H1 (cell line): Measurements from ENCODE around the gene TRIM38. TPM values are rescaled to one million over a fixed set of nuclear protein-coding genes. Genes with fewer than 3 reads are reported as not detected.

ENCODE experiments used
- BCL11A ChIP-seq, 2 experiments: IDR thresholded peaks; one replicate each; pipeline ENCODE4 v1.6.1; 2011; ENCODE audit warnings: low read depth in 2 of 2, low read length in 2 of 2, mild to moderate bottlenecking in 2 of 2
- CHD1 ChIP-seq: IDR thresholded peaks from 2 replicates; pipeline ENCODE4 v1.6.1; 2012; ENCODE audit warnings: low read depth, low read length, improper control_type of control experiment
- CHD2 ChIP-seq: IDR thresholded peaks from 2 replicates; pipeline ENCODE4 v1.6.1; 2012; ENCODE audit warnings: low read length, improper control_type of control experiment
- POLR2AphosphoS5 ChIP-seq: IDR thresholded peaks from 2 replicates; pipeline ENCODE4 v1.6.1; 2011; ENCODE audit warnings: low read depth, low read length
- RXRA ChIP-seq: IDR thresholded peaks from 2 replicates; pipeline ENCODE4 v1.6.1; 2011; ENCODE audit warnings: low read depth, mild to moderate bottlenecking, low read length, moderate library complexity; ENCODE audit not compliant: insufficient read depth
- SIN3A ChIP-seq, 2 experiments: IDR thresholded peaks in 1 of 2; conservative IDR thresholded peaks in 1 of 2; 2 replicates each; pipeline ENCODE4 v1.6.1; 2011 to 2012; ENCODE audit warnings: low read length in 2 of 2, improper control_type of control experiment in 1 of 2, low read depth in 1 of 2, mild to moderate bottlenecking in 1 of 2
- polyA plus RNA-seq, 7 experiments: library from polyadenylated mRNA; depleted of rRNA in 3 of 7; stranded (reverse) in 5 of 7; unstranded in 2 of 7; fragments of >200 nt in 5 of 7; fragments of 200-250 nt in 2 of 7; gene quantifications; 1 replicate in 5 of 7; 2 replicates in 1 of 7; 4 replicates in 1 of 7; pipeline versions ENCODE4 v1.2.1 to v1.2.3, GENCODE V29; 2011 to 2013; ENCODE audit warnings: missing spikeins in 2 of 7, mixed read lengths in 2 of 7
- total RNA-seq: library from RNA; stranded (reverse); fragmentation: NEBNext Ultra II Directional; extraction: Animal tissue kit (Norgen Biotek cat#: 25700); gene quantifications from 2 replicates; pipeline ENCODE4 v1.2.1, GENCODE V29; 2021

Gene TRIM38
- total and polyA plus RNA-seq, 2 of the 8 experiments (the other 6 are each of a cell fraction or from before 2014, with no cell fraction given): 0.43 to 0.56 TPM

- TF ChIP-seq RXRA (no peak), CHD1 (no peak), POLR2AphosphoS5 (no peak), CHD2 (no peak), BCL11A (IDR thresholded peaks at IDR 0.05; ENCODE audit: low read depth in 2 of 2, low read length in 2 of 2) (no peak), SIN3A (conservative IDR thresholded peaks at IDR 0.05 in 1 of 2, IDR thresholded peaks at IDR 0.05 in 1 of 2; ENCODE audit: low read depth in 1 of 2, low read length in 2 of 2) (no peak)
Observed at GRCh38 chr6:26022737-26023136, 60.1 kb downstream of the TRIM38 start (continued).
